DOHH2 (cell line): ENCODE results near the gene NOXA1.

Source experiments
- H3F3A ChIP-seq: fragments of 200-600 bp; sonication (generic), shearing (Covaris generic); 2 replicates; pipeline ENCODE4 v1.6.0; 2016; ENCODE audit warnings: antibody characterized with exemption, mild to moderate bottlenecking; ENCODE audit not compliant: control insufficient read depth, insufficient read depth
- H3K27ac ChIP-seq: fragments of 200-600 bp; sonication (generic); 2 replicates; pipeline ENCODE4 v1.5.1; 2014; ENCODE audit warnings: low read depth, mild to moderate bottlenecking, low read length, moderate library complexity
- H3K27me3 ChIP-seq: fragments of 200-600 bp; sonication (generic); 2 replicates; pipeline ENCODE4 v1.6.1; 2014; ENCODE audit warnings: mild to moderate bottlenecking, low read length, mixed read lengths; ENCODE audit not compliant: control insufficient read depth
- H3K36me3 ChIP-seq: fragments of 200-600 bp; sonication (generic); 2 replicates; pipeline ENCODE4 v1.6.1; 2014; ENCODE audit warnings: mild to moderate bottlenecking, low read length, moderate library complexity, mixed read lengths; ENCODE audit not compliant: control insufficient read depth
- H3K4me1 ChIP-seq: fragments of 200-600 bp; sonication (generic); 2 replicates; pipeline ENCODE4 v1.6.1; 2014; ENCODE audit warnings: mild to moderate bottlenecking, low read length, mixed read lengths; ENCODE audit not compliant: control insufficient read depth
- H3K4me2 ChIP-seq: fragments of 200-600 bp; sonication (generic); 2 replicates; pipeline ENCODE4 v1.6.0; 2014; ENCODE audit warnings: mild to moderate bottlenecking, low read length, moderate library complexity
- H3K4me3 ChIP-seq: fragments of 200-600 bp; sonication (generic); 2 replicates; pipeline ENCODE4 v1.5.1; 2014; ENCODE audit warnings: mild to moderate bottlenecking, low read length, mixed read lengths
- H3K79me2 ChIP-seq: fragments of 200-600 bp; sonication (generic); 2 replicates; pipeline ENCODE4 v1.6.1; 2014; ENCODE audit warnings: mild to moderate bottlenecking, low read length, mixed read lengths; ENCODE audit not compliant: control insufficient read depth
- H3K9me2 ChIP-seq: fragments of 200-600 bp; sonication (generic); replicated peaks from 2 replicates; pipeline ENCODE4 v1.6.1; 2014; ENCODE audit warnings: mild to moderate bottlenecking, low read length, mixed read lengths; ENCODE audit not compliant: control insufficient read depth
- H3K9me3 ChIP-seq: fragments of 200-600 bp; sonication (generic); 2 replicates; pipeline ENCODE4 v1.6.1; 2014; ENCODE audit warnings: antibody characterized with exemption, low read length, mixed read lengths; ENCODE audit not compliant: control insufficient read depth, insufficient read depth
- H4K20me1 ChIP-seq: fragments of 200-600 bp; sonication (generic); 2 replicates; pipeline ENCODE4 v1.6.0; 2014; ENCODE audit warnings: low read depth, mild to moderate bottlenecking, antibody characterized with exemption, low read length, moderate library complexity; ENCODE audit not compliant: control insufficient read depth, insufficient read depth
- EZH2phosphoT487 ChIP-seq: fragments of 200-600 bp; sonication (generic); IDR thresholded peaks from 2 replicates; pipeline ENCODE4 v1.6.1; 2017; ENCODE audit warnings: borderline replicate concordance, mild to moderate bottlenecking, antibody characterized with exemption, low read length, moderate library complexity, mixed read lengths
- TF ChIP-seq, protein P1 (sequence below): fragments of 200-600 bp; sonication (generic); IDR thresholded peaks from one replicate; pipeline ENCODE4 v1.5.1; 2014; ENCODE audit warnings: antibody characterized with exemption, mild to moderate bottlenecking, low read depth, low read length; ENCODE audit not compliant: poor library complexity, severe bottlenecking

NOXA1 gene

DNA sequence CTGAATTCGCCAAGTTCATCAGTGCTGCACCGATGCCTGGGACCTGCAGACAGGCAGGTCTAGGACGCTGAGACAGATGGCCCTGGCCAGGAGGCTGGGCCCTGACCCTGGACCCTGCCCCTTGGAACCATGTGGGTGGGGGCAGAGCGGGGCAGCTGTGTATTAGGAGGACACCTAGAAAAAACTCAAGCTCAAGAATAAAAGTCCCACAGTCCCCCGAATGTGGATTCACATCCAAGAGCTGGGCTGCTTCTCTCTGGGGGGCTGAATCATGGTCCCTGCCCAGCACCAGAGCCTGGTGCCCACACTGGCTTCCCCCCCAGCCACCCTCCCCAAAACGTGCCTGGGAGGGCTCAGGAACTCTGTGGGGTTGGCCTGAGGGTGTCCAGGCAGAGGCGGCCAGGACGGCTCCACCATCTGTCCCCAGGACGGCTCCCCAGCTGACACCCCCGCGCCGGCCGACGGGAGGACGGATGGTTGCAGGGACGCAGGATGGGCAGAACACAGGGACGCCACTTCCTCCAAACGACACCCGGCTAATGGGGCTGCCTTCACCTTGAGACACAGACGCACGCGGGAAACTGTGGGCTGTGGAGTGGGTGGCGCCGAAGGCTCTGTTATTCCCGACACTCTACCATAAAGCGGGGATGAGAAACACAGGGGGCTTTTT is 35.2 kb upstream of the NOXA1 start:
- TF ChIP-seq, protein P1, sequence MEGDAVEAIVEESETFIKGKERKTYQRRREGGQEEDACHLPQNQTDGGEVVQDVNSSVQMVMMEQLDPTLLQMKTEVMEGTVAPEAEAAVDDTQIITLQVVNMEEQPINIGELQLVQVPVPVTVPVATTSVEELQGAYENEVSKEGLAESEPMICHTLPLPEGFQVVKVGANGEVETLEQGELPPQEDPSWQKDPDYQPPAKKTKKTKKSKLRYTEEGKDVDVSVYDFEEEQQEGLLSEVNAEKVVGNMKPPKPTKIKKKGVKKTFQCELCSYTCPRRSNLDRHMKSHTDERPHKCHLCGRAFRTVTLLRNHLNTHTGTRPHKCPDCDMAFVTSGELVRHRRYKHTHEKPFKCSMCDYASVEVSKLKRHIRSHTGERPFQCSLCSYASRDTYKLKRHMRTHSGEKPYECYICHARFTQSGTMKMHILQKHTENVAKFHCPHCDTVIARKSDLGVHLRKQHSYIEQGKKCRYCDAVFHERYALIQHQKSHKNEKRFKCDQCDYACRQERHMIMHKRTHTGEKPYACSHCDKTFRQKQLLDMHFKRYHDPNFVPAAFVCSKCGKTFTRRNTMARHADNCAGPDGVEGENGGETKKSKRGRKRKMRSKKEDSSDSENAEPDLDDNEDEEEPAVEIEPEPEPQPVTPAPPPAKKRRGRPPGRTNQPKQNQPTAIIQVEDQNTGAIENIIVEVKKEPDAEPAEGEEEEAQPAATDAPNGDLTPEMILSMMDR, result no peak
- no peak for TF ChIP-seq EZH2phosphoT487
- no peak overlapping the region for H3K4me3 ChIP-seq
- no peaks in the 10 kb centered on the region for H3K9me2 ChIP-seq
- H3F3A ChIP-seq, result no peaks in the 10 kb centered on the region
- no peaks in the 10 kb centered on the region for H4K20me1 ChIP-seq
- no peak overlapping the region for H3K27ac ChIP-seq
- H3K27me3 ChIP-seq, result no peaks in the 10 kb centered on the region
- H3K9me3 ChIP-seq, result no peaks in the 10 kb centered on the region
- H3K36me3 ChIP-seq, result no peaks in the 10 kb centered on the region
- peaks cover 6% of the 10 kb centered on the region; the same call in 1 of the 2 replicates for H3K4me1 ChIP-seq
- H3K4me2 ChIP-seq, result no peak overlapping the region
- no peaks in the 10 kb centered on the region for H3K79me2 ChIP-seq

DNA sequence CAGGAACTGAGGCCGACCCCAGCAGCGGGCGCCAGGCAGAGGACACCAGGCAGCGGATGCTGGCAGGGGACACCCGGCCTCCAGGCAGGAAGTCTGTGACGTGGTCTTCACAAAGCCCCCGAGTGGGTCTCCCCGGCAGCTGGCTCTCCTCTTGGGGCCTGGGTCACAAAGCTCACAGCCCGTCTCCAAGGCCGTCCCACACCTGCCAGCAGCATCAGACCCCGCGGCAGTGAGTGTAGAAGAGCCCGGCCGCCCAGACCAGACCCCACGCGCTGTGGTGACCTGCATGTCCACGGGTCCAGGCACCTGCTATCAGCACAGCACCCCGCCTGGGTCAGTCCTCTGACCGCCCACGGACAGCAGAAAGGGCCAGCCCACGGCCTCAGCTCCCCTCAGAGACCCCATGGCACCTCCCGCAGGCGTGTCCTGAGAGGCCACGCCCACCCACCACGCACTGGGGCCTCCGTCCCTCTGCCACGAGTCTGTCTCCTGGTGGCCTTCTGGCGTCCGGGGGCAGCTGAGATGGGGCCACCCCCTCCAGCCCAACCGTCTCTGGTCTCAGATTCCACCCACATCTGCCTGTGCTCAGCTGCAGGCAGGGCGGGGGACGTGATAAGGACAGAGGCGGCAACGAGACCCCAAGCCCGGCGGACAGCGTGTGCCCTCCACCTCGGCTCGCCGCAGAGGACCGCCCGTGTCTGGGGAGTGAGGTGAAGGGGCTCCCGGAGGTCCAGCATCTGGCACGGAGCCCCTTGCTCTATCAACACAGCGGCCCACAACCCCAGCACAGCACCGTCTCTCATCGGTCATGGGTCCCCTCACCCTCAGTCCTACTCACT is 34.4 kb upstream of the NOXA1 start:
- H3F3A ChIP-seq, result no peaks in the 10 kb centered on the region
- peaks cover 6% of the 10 kb centered on the region; the same call in 1 of the 2 replicates for H3K4me1 ChIP-seq
- H3K27ac ChIP-seq, result no peak overlapping the region
- no peaks in the 10 kb centered on the region for H3K36me3 ChIP-seq
- no peaks in the 10 kb centered on the region for H3K27me3 ChIP-seq
- no peaks in the 10 kb centered on the region for H3K9me3 ChIP-seq
- H3K79me2 ChIP-seq, result no peaks in the 10 kb centered on the region
- no peak overlapping the region for H3K4me2 ChIP-seq
- no peak overlapping the region for H3K4me3 ChIP-seq
- H4K20me1 ChIP-seq, result no peaks in the 10 kb centered on the region
- TF ChIP-seq, protein P1, result no peak
- no peak for TF ChIP-seq EZH2phosphoT487
- no peaks in the 10 kb centered on the region for H3K9me2 ChIP-seq

DNA sequence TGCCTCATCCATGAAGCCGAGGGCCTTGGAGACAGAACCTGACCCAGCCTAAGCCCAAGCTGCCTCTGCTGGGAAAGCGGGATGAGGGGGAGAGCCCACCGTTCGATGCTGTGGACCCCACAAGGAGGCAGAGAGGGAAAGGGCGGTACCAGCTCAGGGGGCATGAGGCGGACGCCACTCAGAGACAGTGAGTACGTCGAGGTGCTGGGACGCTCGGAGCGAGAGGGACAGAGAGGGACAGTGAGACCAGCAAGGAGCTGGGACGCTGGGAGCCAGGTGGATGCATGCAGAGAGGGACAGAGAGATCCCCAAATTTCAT is 33.8 kb upstream of the NOXA1 start:
- Histone ChIP-seq H3K9me2 (no peaks in the 10 kb centered on the region), H4K20me1 (no peaks in the 10 kb centered on the region), H3K4me1 (peaks cover 6% of the 10 kb centered on the region; the same call in 1 of the 2 replicates), H3K9me3 (no peaks in the 10 kb centered on the region), H3K36me3 (no peaks in the 10 kb centered on the region), H3K4me2 (no peak overlapping the region), H3K27me3 (no peaks in the 10 kb centered on the region), H3K27ac (no peak overlapping the region), H3K4me3 (no peak overlapping the region), H3F3A (no peaks in the 10 kb centered on the region), H3K79me2 (no peaks in the 10 kb centered on the region)
- TF ChIP-seq EZH2phosphoT487, result no peak
- TF ChIP-seq, protein P1, result no peak
